H9 (cell line): ENCODE results near the gene TSTD1. TPM values are rescaled to one million over a fixed set of nuclear protein-coding genes. Genes with fewer than 3 reads are reported as not detected.

Experiments
- DNase-seq: peaks from one replicate; pipeline ENCODE4 v3.0.0-alpha.2; 2017
- H2AFZ ChIP-seq: one replicate; pipeline ENCODE4 v1.6.1; 2013; ENCODE audit warnings: mild to moderate bottlenecking, low read length, control low read depth, moderate library complexity
- H2AK5ac ChIP-seq: 2 replicates; pipeline ENCODE4 v1.6.1; 2013; ENCODE audit warnings: low read length, control low read depth, mixed read lengths; ENCODE audit not compliant: insufficient read length
- H2BK120ac ChIP-seq: one replicate; pipeline ENCODE4 v1.6.1; 2013; ENCODE audit warnings: low read depth, mild to moderate bottlenecking, low read length, control low read depth, inconsistent platforms; ENCODE audit not compliant: poor library complexity, severe bottlenecking
- H2BK12ac ChIP-seq: 2 replicates; pipeline ENCODE4 v1.6.1; 2013; ENCODE audit warnings: low read length, control low read depth, mixed read lengths, low read depth; ENCODE audit not compliant: insufficient read length
- H2BK15ac ChIP-seq: 2 replicates; pipeline ENCODE4 v1.6.1; 2013; ENCODE audit warnings: low read depth, low read length, control low read depth
- H2BK20ac ChIP-seq: one replicate; pipeline ENCODE4 v1.6.1; 2013; ENCODE audit warnings: low read depth, mild to moderate bottlenecking, low read length, control low read depth, inconsistent platforms; ENCODE audit not compliant: poor library complexity, severe bottlenecking
- H2BK5ac ChIP-seq: 2 replicates; pipeline ENCODE4 v1.6.1; 2013; ENCODE audit warnings: low read length, control low read depth, mixed read lengths; ENCODE audit not compliant: insufficient read length
- H3K14ac ChIP-seq: 2 replicates; pipeline ENCODE4 v1.6.1; 2013; ENCODE audit warnings: low read length, control low read depth; ENCODE audit not compliant: insufficient read depth
- H3K18ac ChIP-seq: 2 replicates; pipeline ENCODE4 v1.6.1; 2013; ENCODE audit warnings: low read depth, mild to moderate bottlenecking, mixed read lengths, low read length, control low read depth; ENCODE audit not compliant: insufficient read length
- H3K23ac ChIP-seq: 2 replicates; pipeline ENCODE4 v1.6.1; 2013; ENCODE audit warnings: low read length, control low read depth, mixed read lengths, low read depth; ENCODE audit not compliant: insufficient read length
- H3K23me2 ChIP-seq: 2 replicates; pipeline ENCODE4 v1.6.1; 2013; ENCODE audit warnings: low read depth, mild to moderate bottlenecking, mixed read lengths, low read length, control low read depth; ENCODE audit not compliant: insufficient read length, poor library complexity, severe bottlenecking
- H3K27ac ChIP-seq: 2 replicates; pipeline ENCODE4 v1.5.1; 2013; ENCODE audit warnings: low read length, control low read depth, mixed read lengths, low read depth; ENCODE audit not compliant: insufficient read length
- H3K27me3 ChIP-seq: 2 replicates; pipeline ENCODE4 v1.6.1; 2013; ENCODE audit warnings: low read length, control low read depth, inconsistent platforms; ENCODE audit not compliant: insufficient read depth
- H3K4ac ChIP-seq: 2 replicates; pipeline ENCODE4 v1.6.1; 2013; ENCODE audit warnings: low read depth, mild to moderate bottlenecking, control low read depth, inconsistent platforms, low read length, moderate library complexity
- H3K4me1 ChIP-seq: 2 replicates; pipeline ENCODE4 v1.6.1; 2013; ENCODE audit warnings: low read length, control low read depth, inconsistent platforms; ENCODE audit not compliant: insufficient read depth
- H3K4me2 ChIP-seq: 2 replicates; pipeline ENCODE4 v1.6.1; 2013; ENCODE audit warnings: low read length, control low read depth, mixed read lengths; ENCODE audit not compliant: insufficient read length, insufficient read depth
- H3K56ac ChIP-seq: 2 replicates; pipeline ENCODE4 v1.6.1; 2013; ENCODE audit warnings: low read depth, mild to moderate bottlenecking, mixed read lengths, low read length, control low read depth; ENCODE audit not compliant: insufficient read length
- H3K79me1 ChIP-seq: 2 replicates; pipeline ENCODE4 v1.6.1; 2013; ENCODE audit warnings: low read depth, mild to moderate bottlenecking, moderate library complexity, low read length, control low read depth, inconsistent platforms; ENCODE audit not compliant: insufficient read depth, poor library complexity, severe bottlenecking
- H3K79me2 ChIP-seq: 2 replicates; pipeline ENCODE4 v1.6.1; 2013; ENCODE audit warnings: low read length, control low read depth, inconsistent platforms; ENCODE audit not compliant: insufficient read depth
- H3K9ac ChIP-seq: 2 replicates; pipeline ENCODE4 v1.6.1; 2013; ENCODE audit warnings: low read length, control low read depth, mixed read lengths; ENCODE audit not compliant: insufficient read length; ENCODE audit errors: extremely low read depth
- H3K9me3 ChIP-seq: one replicate; pipeline ENCODE4 v1.6.1; 2013; ENCODE audit warnings: low read depth, low read length, inconsistent platforms; ENCODE audit not compliant: control insufficient read depth
- H3T11ph ChIP-seq: one replicate; pipeline ENCODE4 v1.6.1; 2013; ENCODE audit warnings: mild to moderate bottlenecking, low read length, control low read depth, inconsistent platforms
- H4K20me1 ChIP-seq: one replicate; pipeline ENCODE4 v1.6.1; 2013; ENCODE audit not compliant: control insufficient read depth, insufficient read length, insufficient read depth
- H4K5ac ChIP-seq: 2 replicates; pipeline ENCODE4 v1.6.1; 2013; ENCODE audit warnings: low read depth, mild to moderate bottlenecking, mixed read lengths, low read length, control low read depth; ENCODE audit not compliant: insufficient read length
- H4K8ac ChIP-seq: replicated peaks from 2 replicates; pipeline ENCODE4 v1.6.1; 2013; ENCODE audit warnings: low read length, control low read depth, mixed read lengths, low read depth; ENCODE audit not compliant: insufficient read length
- H4K91ac ChIP-seq: 2 replicates; pipeline ENCODE4 v1.6.1; 2013; ENCODE audit warnings: low read depth, mild to moderate bottlenecking, moderate library complexity, mixed read lengths, low read length, control low read depth; ENCODE audit not compliant: insufficient read length
- H3K27ac Mint-ChIP-seq, 3 experiments: 2 replicates in 2 of 3; 3 replicates in 1 of 3; pipeline ENCODE4 v1.8.0; 2020 to 2021; ENCODE audit warnings: mixed read lengths in 3 of 3, mild to moderate bottlenecking in 1 of 3, moderate library complexity in 1 of 3
- H3K27me3 Mint-ChIP-seq: 2 replicates; pipeline ENCODE4 v1.8.0; 2021; ENCODE audit warnings: low read depth, mild to moderate bottlenecking, moderate library complexity, mixed read lengths
- H3K36me3 Mint-ChIP-seq, 3 experiments: 2 replicates in 2 of 3; 3 replicates in 1 of 3; pipeline ENCODE4 v1.8.0; 2020 to 2021; ENCODE audit warnings: low read depth in 3 of 3, mixed read lengths in 3 of 3; ENCODE audit not compliant: insufficient read depth in 1 of 3
- H3K4me1 Mint-ChIP-seq, 2 experiments: 2 replicates each; pipeline ENCODE4 v1.8.0; 2020; ENCODE audit warnings: mixed read lengths in 2 of 2
- H3K4me3 Mint-ChIP-seq, 2 experiments: 2 replicates in 1 of 2; 3 replicates in 1 of 2; pipeline ENCODE4 v1.8.0; 2020 to 2021; ENCODE audit warnings: mild to moderate bottlenecking in 2 of 2, mixed read lengths in 2 of 2, moderate library complexity in 1 of 2
- H3K9me3 Mint-ChIP-seq, 2 experiments: 2 replicates in 1 of 2; 3 replicates in 1 of 2; pipeline ENCODE4 v1.8.0; 2020; ENCODE audit warnings: mild to moderate bottlenecking in 2 of 2, mixed read lengths in 2 of 2, moderate library complexity in 1 of 2
- WGBS: extraction: QIAGEN DNeasy Blood & Tissue Kit; methylation state at CpG from one replicate; pipeline ENCODE4 v1.1.7; 2013; ENCODE audit warnings: missing lambda C conversion rate, low lambda C conversion rate, mixed read lengths; ENCODE audit not compliant: insufficient read length; ENCODE audit errors: extremely low coverage; 5-methylcytosine and 5-hydroxymethylcytosine counted together
- total RNA-seq: library from RNA; stranded (reverse); gene quantifications from 2 replicates; pipeline ENCODE4 v1.2.1, GENCODE V29; 2021
- TF ChIP-seq, protein P1 (sequence below): fragments of 200-600 bp; sonication (generic); conservative IDR thresholded peaks from 3 replicates; pipeline ENCODE4 v1.8.0; 2021; ENCODE audit warnings: antibody characterized with exemption, mild to moderate bottlenecking

TSTD1 gene
- total RNA-seq, 1 experiment from 2014 or later: 73.7 TPM

DNA sequence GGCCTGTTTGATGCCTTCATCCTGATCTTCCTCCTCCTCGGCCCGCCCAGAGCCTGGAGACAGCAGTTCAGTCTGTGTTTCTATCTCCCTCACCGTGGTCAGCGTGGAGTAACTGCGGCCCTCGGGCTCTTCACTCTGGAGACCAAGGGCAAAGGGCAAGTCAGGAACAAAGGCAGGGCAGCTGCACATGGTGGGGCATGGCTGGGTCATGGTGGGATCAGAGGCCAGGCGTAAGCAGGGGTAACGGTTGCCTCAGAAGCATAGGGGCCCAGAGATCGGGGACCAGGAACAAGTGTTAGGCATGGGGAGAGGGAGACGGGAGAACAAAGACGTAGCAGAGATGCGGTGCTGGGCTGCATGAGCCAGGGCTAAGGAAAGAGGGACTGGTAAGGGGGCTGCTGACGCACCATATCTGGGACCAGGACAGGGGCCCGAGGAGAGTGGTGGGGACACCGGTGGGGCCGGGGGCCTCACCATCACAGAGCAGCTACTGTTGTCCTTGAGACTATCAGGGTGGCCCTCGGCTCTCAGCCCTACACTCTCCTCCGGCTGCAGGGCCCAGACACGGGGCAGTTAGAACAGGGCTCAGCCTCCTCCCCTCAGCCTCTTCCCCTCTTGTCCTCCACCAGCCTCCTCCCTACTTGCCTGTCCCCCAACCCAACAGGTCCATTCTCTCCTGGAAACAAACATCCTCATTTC is 34.1 kb upstream of the TSTD1 start:
- no peak for DNase-seq
- Histone ChIP-seq H2AFZ (no peak overlapping the region), H4K91ac (no peak overlapping the region), H3K9me3 (no peaks in the 10 kb centered on the region), H3K14ac (no peak overlapping the region), H4K20me1 (no peaks in the 10 kb centered on the region), H2BK15ac (no peak overlapping the region), H3T11ph (no peak overlapping the region), H3K79me1 (no peaks in the 10 kb centered on the region), H4K8ac (no peak overlapping the region), H2AK5ac (no peak overlapping the region), H3K18ac (no peak overlapping the region), H3K4ac (no peak overlapping the region), H3K79me2 (no peaks in the 10 kb centered on the region), H3K27ac (no peak overlapping the region), H3K56ac (no peak overlapping the region), H3K4me1 (no peaks in the 10 kb centered on the region), H2BK12ac (no peak overlapping the region), H3K4me2 (no peak overlapping the region), H3K27me3 (no peaks in the 10 kb centered on the region), H3K23ac (no peak overlapping the region), H4K5ac (no peak overlapping the region), H2BK120ac (no peak overlapping the region), H2BK5ac (no peak overlapping the region), H2BK20ac (no peak overlapping the region), H3K23me2 (no peaks in the 10 kb centered on the region), H3K9ac (no peak overlapping the region)
- TF ChIP-seq, protein P1, sequence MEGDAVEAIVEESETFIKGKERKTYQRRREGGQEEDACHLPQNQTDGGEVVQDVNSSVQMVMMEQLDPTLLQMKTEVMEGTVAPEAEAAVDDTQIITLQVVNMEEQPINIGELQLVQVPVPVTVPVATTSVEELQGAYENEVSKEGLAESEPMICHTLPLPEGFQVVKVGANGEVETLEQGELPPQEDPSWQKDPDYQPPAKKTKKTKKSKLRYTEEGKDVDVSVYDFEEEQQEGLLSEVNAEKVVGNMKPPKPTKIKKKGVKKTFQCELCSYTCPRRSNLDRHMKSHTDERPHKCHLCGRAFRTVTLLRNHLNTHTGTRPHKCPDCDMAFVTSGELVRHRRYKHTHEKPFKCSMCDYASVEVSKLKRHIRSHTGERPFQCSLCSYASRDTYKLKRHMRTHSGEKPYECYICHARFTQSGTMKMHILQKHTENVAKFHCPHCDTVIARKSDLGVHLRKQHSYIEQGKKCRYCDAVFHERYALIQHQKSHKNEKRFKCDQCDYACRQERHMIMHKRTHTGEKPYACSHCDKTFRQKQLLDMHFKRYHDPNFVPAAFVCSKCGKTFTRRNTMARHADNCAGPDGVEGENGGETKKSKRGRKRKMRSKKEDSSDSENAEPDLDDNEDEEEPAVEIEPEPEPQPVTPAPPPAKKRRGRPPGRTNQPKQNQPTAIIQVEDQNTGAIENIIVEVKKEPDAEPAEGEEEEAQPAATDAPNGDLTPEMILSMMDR: no peak
- Mint-ChIP-seq H3K36me3 (no peaks in the 10 kb centered on the region), H3K27ac (peak overlapping the region in 1 of 3 experiments; percentile 69; a peak in 1 of 7 replicates), H3K27me3 (peaks cover 4% of the 10 kb centered on the region; the same call in 1 of the 2 replicates), H3K4me1 (peaks cover 12 to 15% of the 10 kb centered on the region in 2 experiments), H3K4me3 (no peak overlapping the region; a peak in 1 of 5 replicates), H3K9me3 (no peaks in the 10 kb centered on the region; a peak in 1 of 5 replicates)
- WGBS: no CpG with 5 or more reads among the region's 19 CpGs
